OCI-LY3 (cell line): Measurements from ENCODE around the gene PDE4A.

Experiments
- H2AFZ ChIP-seq: fragments of 200-600, 300-600 bp; shearing (Covaris generic); 2 replicates; pipeline ENCODE4 v1.6.0; 2014; ENCODE audit warnings: antibody characterized with exemption, low read depth, low read length
- H3K27ac ChIP-seq: fragments of 200-600, 300-600 bp; sonication (generic); 2 replicates; pipeline ENCODE4 v1.5.1; 2014; ENCODE audit warnings: mild to moderate bottlenecking, low read length, moderate library complexity, mixed read lengths
- H3K27me3 ChIP-seq: fragments of 200-600, 300-600 bp; sonication (generic); 2 replicates; pipeline ENCODE4 v1.6.1; 2014; ENCODE audit warnings: low read depth, low read length, mixed read lengths
- H3K36me3 ChIP-seq: fragments of 200-600, 300-600 bp; sonication (generic); replicated peaks from 2 replicates; pipeline ENCODE3; 2014; ENCODE audit warnings: low read depth, low read length, mixed read lengths
- H3K4me1 ChIP-seq: fragments of 300-600, 200-600 bp; sonication (generic); 2 replicates; pipeline ENCODE4 v1.6.1; 2014; ENCODE audit warnings: low read length, mixed read lengths
- H3K4me2 ChIP-seq: fragments of 200-600, 300-600 bp; sonication (generic); 2 replicates; pipeline ENCODE4 v1.6.1; 2014; ENCODE audit warnings: low read length, mixed read lengths
- H3K4me3 ChIP-seq: fragments of 300-600, 200-600 bp; sonication (generic); 2 replicates; pipeline ENCODE4 v1.5.1; 2014; ENCODE audit warnings: antibody characterized with exemption, mild to moderate bottlenecking, low read length, moderate library complexity
- H3K79me2 ChIP-seq: fragments of 300-600, 200-600 bp; shearing (Covaris generic); 2 replicates; pipeline ENCODE4 v1.6.1; 2014; ENCODE audit warnings: mild to moderate bottlenecking, low read length, mixed read lengths
- H3K9ac ChIP-seq: fragments of 300-600, 200-600 bp; shearing (Covaris generic); 2 replicates; pipeline ENCODE4 v1.6.0; 2014; ENCODE audit warnings: mild to moderate bottlenecking, low read length, moderate library complexity
- H3K9me3 ChIP-seq: fragments of 200-600, 300-600 bp; shearing (Covaris generic); 2 replicates; pipeline ENCODE4 v1.6.1; 2014; ENCODE audit warnings: low read length, mixed read lengths; ENCODE audit not compliant: insufficient read depth
- H4K20me1 ChIP-seq: fragments of 200-600, 300-600 bp; sonication (generic); 2 replicates; pipeline ENCODE4 v1.6.1; 2016; ENCODE audit warnings: low read length, mixed read lengths; ENCODE audit not compliant: insufficient read depth
- EZH2phosphoT487 ChIP-seq: fragments of 200-600 bp; shearing (Covaris generic); IDR thresholded peaks from 2 replicates; pipeline ENCODE4 v1.6.1; 2018; ENCODE audit warnings: antibody characterized with exemption, mixed run types, low read depth
- TF ChIP-seq, protein P1 (sequence below): fragments of 200-600, 300-600 bp; sonication (generic); IDR thresholded peaks from 2 replicates; pipeline ENCODE4 v1.5.1; 2014; ENCODE audit warnings: antibody characterized with exemption, low read length, low read depth

PDE4A gene

DNA sequence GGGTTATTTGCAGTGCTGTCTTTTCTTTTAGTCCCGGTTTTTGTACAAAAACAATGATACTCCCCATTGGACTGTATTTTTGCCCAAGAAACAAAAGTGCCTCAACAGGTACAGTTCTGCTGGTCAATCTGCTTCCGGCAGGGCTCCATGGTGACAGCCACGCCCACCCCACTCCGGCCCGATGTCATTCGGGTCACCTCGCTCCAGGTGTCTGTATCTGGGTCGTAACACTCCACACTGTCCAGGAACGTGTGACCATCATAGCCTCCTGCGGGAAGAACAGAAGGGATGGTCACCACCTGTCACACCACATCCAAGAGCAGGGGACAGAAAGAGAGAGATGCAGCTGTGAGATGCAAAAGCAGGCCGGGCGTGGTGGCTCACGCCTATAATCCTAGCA, 66.2 kb downstream of the PDE4A start:
- Histone ChIP-seq H3K4me1 (no peaks in the 10 kb centered on the region), H3K9ac (no peak overlapping the region), H3K4me2 (no peak overlapping the region), H3K36me3 (peaks cover 34% of the 10 kb centered on the region), H3K27me3 (no peaks in the 10 kb centered on the region), H3K27ac (no peak overlapping the region), H3K79me2 (peaks cover 23% of the 10 kb centered on the region), H3K9me3 (no peaks in the 10 kb centered on the region), H3K4me3 (no peak overlapping the region), H2AFZ (no peak overlapping the region), H4K20me1 (peaks cover 12% of the 10 kb centered on the region)
- no peak for TF ChIP-seq EZH2phosphoT487
- TF ChIP-seq, protein P1, sequence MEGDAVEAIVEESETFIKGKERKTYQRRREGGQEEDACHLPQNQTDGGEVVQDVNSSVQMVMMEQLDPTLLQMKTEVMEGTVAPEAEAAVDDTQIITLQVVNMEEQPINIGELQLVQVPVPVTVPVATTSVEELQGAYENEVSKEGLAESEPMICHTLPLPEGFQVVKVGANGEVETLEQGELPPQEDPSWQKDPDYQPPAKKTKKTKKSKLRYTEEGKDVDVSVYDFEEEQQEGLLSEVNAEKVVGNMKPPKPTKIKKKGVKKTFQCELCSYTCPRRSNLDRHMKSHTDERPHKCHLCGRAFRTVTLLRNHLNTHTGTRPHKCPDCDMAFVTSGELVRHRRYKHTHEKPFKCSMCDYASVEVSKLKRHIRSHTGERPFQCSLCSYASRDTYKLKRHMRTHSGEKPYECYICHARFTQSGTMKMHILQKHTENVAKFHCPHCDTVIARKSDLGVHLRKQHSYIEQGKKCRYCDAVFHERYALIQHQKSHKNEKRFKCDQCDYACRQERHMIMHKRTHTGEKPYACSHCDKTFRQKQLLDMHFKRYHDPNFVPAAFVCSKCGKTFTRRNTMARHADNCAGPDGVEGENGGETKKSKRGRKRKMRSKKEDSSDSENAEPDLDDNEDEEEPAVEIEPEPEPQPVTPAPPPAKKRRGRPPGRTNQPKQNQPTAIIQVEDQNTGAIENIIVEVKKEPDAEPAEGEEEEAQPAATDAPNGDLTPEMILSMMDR = no peak

- TF ChIP-seq, protein P1 = no peak
- no peak for TF ChIP-seq EZH2phosphoT487
- Histone ChIP-seq H4K20me1 (peaks cover 20% of the 10 kb centered on the region), H3K27me3 (no peaks in the 10 kb centered on the region), H3K4me1 (no peaks in the 10 kb centered on the region), H3K27ac (no peak overlapping the region), H3K9ac (no peak overlapping the region), H3K4me3 (no peak overlapping the region), H2AFZ (no peak overlapping the region), H3K36me3 (peaks cover 41% of the 10 kb centered on the region), H3K79me2 (peaks cover 57% of the 10 kb centered on the region), H3K4me2 (no peak overlapping the region), H3K9me3 (no peaks in the 10 kb centered on the region)
These were observed 71.2 kb downstream of the PDE4A start for GRCh38 chr19:10491472-10492047.

- Histone ChIP-seq H3K4me2 (no peak overlapping the region), H3K4me1 (peaks cover 7% of the 10 kb centered on the region; the same call in 1 of the 2 replicates), H3K36me3 (peaks cover 39% of the 10 kb centered on the region), H2AFZ (no peak overlapping the region), H3K9ac (no peak overlapping the region), H3K79me2 (peaks cover 84% of the 10 kb centered on the region), H3K27ac (no peak overlapping the region), H4K20me1 (peaks cover 12% of the 10 kb centered on the region; the same call in 1 of the 2 replicates), H3K9me3 (no peaks in the 10 kb centered on the region), H3K27me3 (no peaks in the 10 kb centered on the region), H3K4me3 (no peak overlapping the region)
- no peak for TF ChIP-seq EZH2phosphoT487
- TF ChIP-seq, protein P1 = no peak
These were observed 77.0 kb downstream of the PDE4A start for GRCh38 chr19:10497371-10497770.

- H3K27ac ChIP-seq = no peak overlapping the region
- peaks cover 39% of the 10 kb centered on the region for H3K36me3 ChIP-seq
These were observed 79.4 kb downstream of the PDE4A start for GRCh38 chr19:10499550-10500246.

More at GRCh38 chr19:10499550-10500246, 79.4 kb downstream of the PDE4A start:
- Histone ChIP-seq H2AFZ (no peak overlapping the region), H3K4me2 (no peak overlapping the region), H3K9me3 (no peaks in the 10 kb centered on the region), H3K27me3 (no peaks in the 10 kb centered on the region), H4K20me1 (peaks cover 9% of the 10 kb centered on the region; the same call in 1 of the 2 replicates), H3K79me2 (peaks cover 86% of the 10 kb centered on the region), H3K4me1 (peaks cover 12% of the 10 kb centered on the region), H3K9ac (no peak overlapping the region), H3K4me3 (no peak overlapping the region)
- TF ChIP-seq, protein P1 = no peak
- no peak for TF ChIP-seq EZH2phosphoT487
